HepG2 (cell line): ENCODE measurements around the gene JADE2. TPM values are rescaled to one million over a fixed set of nuclear protein-coding genes. Genes with fewer than 3 reads are reported as not detected.

ENCODE experiments used
- ADNP ChIP-seq: sonication (generic); formaldehyde crosslinking; IDR thresholded peaks from 2 replicates; pipeline ENCODE4 v1.4.0; 2020; ENCODE audit warnings: missing genetic modification reagents
- BRD4 ChIP-seq: sonication (generic); formaldehyde crosslinking; IDR thresholded peaks from 2 replicates; pipeline ENCODE4 v1.4.0; 2020; ENCODE audit warnings: missing genetic modification reagents
- CAMTA2 ChIP-seq: sonication (generic); formaldehyde crosslinking; IDR thresholded peaks from 2 replicates; pipeline ENCODE4 v1.4.0; 2020; ENCODE audit warnings: mild to moderate bottlenecking, missing genetic modification reagents, borderline replicate concordance
- CCAR2 ChIP-seq: fragments of 200-400 bp; formaldehyde crosslinking; optimal IDR thresholded peaks from 2 replicates; pipeline ENCODE3; 2018; ENCODE audit warnings: low read depth, mild to moderate bottlenecking, low read length, moderate library complexity
- KDM3A ChIP-seq: IDR thresholded peaks from 2 replicates; pipeline ENCODE4 v1.6.1; 2018; ENCODE audit warnings: low read depth, missing compliant biosample characterization
- ZNF224 ChIP-seq: sonication (generic); formaldehyde crosslinking; IDR thresholded peaks from 2 replicates; pipeline ENCODE4 v1.5.0; 2020; ENCODE audit warnings: mild to moderate bottlenecking, missing genetic modification reagents
- ZNF225 ChIP-seq: sonication (generic); formaldehyde crosslinking; IDR thresholded peaks from 2 replicates; pipeline ENCODE4 v1.4.0; 2020; ENCODE audit warnings: mild to moderate bottlenecking, missing genetic modification reagents
- ZNF230 ChIP-seq: sonication (generic); formaldehyde crosslinking; IDR thresholded peaks from 2 replicates; pipeline ENCODE4 v1.4.0; 2020; ENCODE audit warnings: mild to moderate bottlenecking, missing genetic modification reagents
- ZNF234 ChIP-seq: sonication (generic); formaldehyde crosslinking; conservative IDR thresholded peaks from 2 replicates; pipeline ENCODE4 v1.5.1; 2020; ENCODE audit warnings: mild to moderate bottlenecking, missing genetic modification reagents
- ZNF296 ChIP-seq: sonication (generic); formaldehyde crosslinking; conservative IDR thresholded peaks from 2 replicates; pipeline ENCODE4 v1.5.0; 2020; ENCODE audit warnings: mild to moderate bottlenecking, missing genetic modification reagents
- ZNF547 ChIP-seq: sonication (generic); formaldehyde crosslinking; IDR thresholded peaks from 2 replicates; pipeline ENCODE4 v1.5.1; 2020; ENCODE audit warnings: mild to moderate bottlenecking, missing genetic modification reagents
- ZNF570 ChIP-seq: sonication (generic); formaldehyde crosslinking; IDR thresholded peaks from 2 replicates; pipeline ENCODE4 v1.4.0; 2020; ENCODE audit warnings: mild to moderate bottlenecking, missing genetic modification reagents, borderline replicate concordance
- ZNF615 ChIP-seq: sonication (generic); formaldehyde crosslinking; IDR thresholded peaks from 2 replicates; pipeline ENCODE4 v1.5.0; 2020; ENCODE audit warnings: mild to moderate bottlenecking, missing genetic modification reagents, borderline replicate concordance
- ZNF652 ChIP-seq: IDR thresholded peaks from 2 replicates; pipeline ENCODE4 v1.6.1; 2016; ENCODE audit warnings: low read depth, borderline replicate concordance
- ZNF670 ChIP-seq: sonication (generic); formaldehyde crosslinking; IDR thresholded peaks from 2 replicates; pipeline ENCODE4 v1.8.0; 2022; ENCODE audit warnings: mild to moderate bottlenecking, missing genetic modification reagents, borderline replicate concordance
- ZNF737 ChIP-seq: sonication (generic); formaldehyde crosslinking; IDR thresholded peaks from 2 replicates; pipeline ENCODE4 v1.5.0; 2020; ENCODE audit warnings: missing genetic modification reagents, mild to moderate bottlenecking, borderline replicate concordance
- polyA plus RNA-seq, 8 experiments: library from polyadenylated mRNA; depleted of rRNA in 3 of 8; stranded (reverse) in 7 of 8; unstranded in 1 of 8; fragments of >200 nt; fragmentation: Illumina TruSeq in 4 of 8; extraction: Trizol in 4 of 8; gene quantifications; 2 replicates each; pipeline versions ENCODE4 v1.2.1 to v1.2.3, GENCODE V29; 2011 to 2016; ENCODE audit warnings: low read depth in 4 of 8, missing spikeins in 1 of 8, mixed read lengths in 1 of 8; ENCODE audit not compliant: insufficient read depth in 1 of 8
- total RNA-seq, 5 experiments: library from RNA; depleted of rRNA; stranded (reverse); fragments of >200 nt; fragmentation: Illumina TruSeq; extraction: Trizol; gene quantifications; 2 replicates each; pipeline ENCODE4 v1.2.3, GENCODE V29; 2016; ENCODE audit warnings: low read depth in 1 of 5
- TF ChIP-seq, protein P1 (sequence below): sonication (generic); formaldehyde crosslinking; IDR thresholded peaks from 2 replicates; pipeline ENCODE4 v1.4.0; 2020; ENCODE audit warnings: mild to moderate bottlenecking, missing genetic modification reagents
- TF ChIP-seq, protein P2 (sequence below): sonication (generic); formaldehyde crosslinking; IDR thresholded peaks from 2 replicates; pipeline ENCODE4 v1.5.1; 2020; ENCODE audit warnings: missing genetic modification reagents, mild to moderate bottlenecking, borderline replicate concordance
- TF ChIP-seq, protein P3 (sequence below): sonication (generic); formaldehyde crosslinking; IDR thresholded peaks from one replicate; pipeline ENCODE4 v1.5.1; 2020; ENCODE audit warnings: mild to moderate bottlenecking, missing genetic modification reagents; ENCODE audit errors: not compliant biosample characterization

Gene JADE2
- total and polyA plus RNA-seq, 2 of the 13 experiments (the other 11 are each of a cell fraction or from before 2014, with no cell fraction given): 7.5 to 15.1 TPM

DNA sequence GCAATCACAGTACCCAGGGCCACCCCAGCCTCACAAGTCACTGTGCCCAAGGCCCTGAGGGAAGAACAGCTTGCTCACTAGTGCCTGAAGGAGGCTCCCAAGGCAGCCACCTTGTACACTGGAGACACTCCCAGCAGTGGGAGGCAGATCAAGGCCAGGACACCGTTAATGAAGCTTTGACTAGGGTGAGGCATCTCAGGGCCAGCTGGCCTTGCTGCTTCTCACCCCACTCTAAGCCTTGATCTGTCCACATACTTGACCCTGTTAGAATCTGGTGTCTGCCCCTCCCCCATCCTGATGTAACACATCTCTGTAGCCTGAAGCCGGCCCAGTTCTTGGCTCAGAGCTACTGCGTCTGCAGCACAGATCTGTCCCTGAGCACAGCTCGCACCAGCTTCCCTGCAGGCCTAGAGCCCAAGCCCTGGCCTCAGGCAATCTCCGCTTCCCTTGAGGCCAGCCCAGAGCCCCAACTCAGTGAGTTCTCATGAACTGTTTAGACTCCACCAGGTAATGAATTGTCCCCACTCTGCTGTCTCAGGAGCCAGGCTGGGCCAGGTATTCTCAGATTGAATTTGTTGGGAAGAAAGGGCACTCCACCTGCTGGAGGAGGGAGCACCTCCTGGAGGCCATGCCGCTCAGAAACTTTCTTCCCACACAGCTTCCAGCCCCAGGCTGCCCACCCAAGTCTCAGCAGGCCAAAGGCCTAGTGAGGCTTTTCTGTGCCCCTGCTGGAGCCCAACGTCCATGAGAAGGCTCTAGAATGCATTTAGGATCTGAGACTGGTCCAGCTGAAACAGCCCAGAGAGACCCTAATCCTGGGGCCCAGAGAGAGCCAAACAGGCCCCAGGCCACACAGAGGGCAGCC lies 13.4 kb upstream of the JADE2 start (continued):
- TF ChIP-seq ZNF225 (peak; percentile 63; the same call in 1 of the 2 replicates), ADNP (CRISPR knock-in tag) (no peak), ZNF234 (CRISPR knock-in tag) (no peak), ZNF570 (CRISPR knock-in tag) (no peak), ZNF652 (CRISPR knock-in tag) (0 out of 2 replicates have a peak, but pooled peaks have one; percentile 16), ZNF615 (CRISPR knock-in tag) (no peak), ZNF547 (CRISPR knock-in tag) (no peak), CAMTA2 (CRISPR knock-in tag) (no peak), ZNF224 (no peak; the same call in 1 of the 2 replicates), ZNF737 (CRISPR knock-in tag) (no peak), KDM3A (no peak), ZNF296 (no peak), CCAR2 (no peak), ZNF670 (no peak), ZNF230 (CRISPR knock-in tag) (no peak), BRD4 (CRISPR knock-in tag) (peak; percentile 44; the same call in 1 of the 2 replicates)
- TF ChIP-seq, protein P1, sequence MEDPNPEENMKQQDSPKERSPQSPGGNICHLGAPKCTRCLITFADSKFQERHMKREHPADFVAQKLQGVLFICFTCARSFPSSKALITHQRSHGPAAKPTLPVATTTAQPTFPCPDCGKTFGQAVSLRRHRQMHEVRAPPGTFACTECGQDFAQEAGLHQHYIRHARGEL (CRISPR knock-in tag): no peak
- TF ChIP-seq, protein P2, sequence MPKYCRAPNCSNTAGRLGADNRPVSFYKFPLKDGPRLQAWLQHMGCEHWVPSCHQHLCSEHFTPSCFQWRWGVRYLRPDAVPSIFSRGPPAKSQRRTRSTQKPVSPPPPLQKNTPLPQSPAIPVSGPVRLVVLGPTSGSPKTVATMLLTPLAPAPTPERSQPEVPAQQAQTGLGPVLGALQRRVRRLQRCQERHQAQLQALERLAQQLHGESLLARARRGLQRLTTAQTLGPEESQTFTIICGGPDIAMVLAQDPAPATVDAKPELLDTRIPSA (CRISPR knock-in tag): no peak
- TF ChIP-seq, protein P3, sequence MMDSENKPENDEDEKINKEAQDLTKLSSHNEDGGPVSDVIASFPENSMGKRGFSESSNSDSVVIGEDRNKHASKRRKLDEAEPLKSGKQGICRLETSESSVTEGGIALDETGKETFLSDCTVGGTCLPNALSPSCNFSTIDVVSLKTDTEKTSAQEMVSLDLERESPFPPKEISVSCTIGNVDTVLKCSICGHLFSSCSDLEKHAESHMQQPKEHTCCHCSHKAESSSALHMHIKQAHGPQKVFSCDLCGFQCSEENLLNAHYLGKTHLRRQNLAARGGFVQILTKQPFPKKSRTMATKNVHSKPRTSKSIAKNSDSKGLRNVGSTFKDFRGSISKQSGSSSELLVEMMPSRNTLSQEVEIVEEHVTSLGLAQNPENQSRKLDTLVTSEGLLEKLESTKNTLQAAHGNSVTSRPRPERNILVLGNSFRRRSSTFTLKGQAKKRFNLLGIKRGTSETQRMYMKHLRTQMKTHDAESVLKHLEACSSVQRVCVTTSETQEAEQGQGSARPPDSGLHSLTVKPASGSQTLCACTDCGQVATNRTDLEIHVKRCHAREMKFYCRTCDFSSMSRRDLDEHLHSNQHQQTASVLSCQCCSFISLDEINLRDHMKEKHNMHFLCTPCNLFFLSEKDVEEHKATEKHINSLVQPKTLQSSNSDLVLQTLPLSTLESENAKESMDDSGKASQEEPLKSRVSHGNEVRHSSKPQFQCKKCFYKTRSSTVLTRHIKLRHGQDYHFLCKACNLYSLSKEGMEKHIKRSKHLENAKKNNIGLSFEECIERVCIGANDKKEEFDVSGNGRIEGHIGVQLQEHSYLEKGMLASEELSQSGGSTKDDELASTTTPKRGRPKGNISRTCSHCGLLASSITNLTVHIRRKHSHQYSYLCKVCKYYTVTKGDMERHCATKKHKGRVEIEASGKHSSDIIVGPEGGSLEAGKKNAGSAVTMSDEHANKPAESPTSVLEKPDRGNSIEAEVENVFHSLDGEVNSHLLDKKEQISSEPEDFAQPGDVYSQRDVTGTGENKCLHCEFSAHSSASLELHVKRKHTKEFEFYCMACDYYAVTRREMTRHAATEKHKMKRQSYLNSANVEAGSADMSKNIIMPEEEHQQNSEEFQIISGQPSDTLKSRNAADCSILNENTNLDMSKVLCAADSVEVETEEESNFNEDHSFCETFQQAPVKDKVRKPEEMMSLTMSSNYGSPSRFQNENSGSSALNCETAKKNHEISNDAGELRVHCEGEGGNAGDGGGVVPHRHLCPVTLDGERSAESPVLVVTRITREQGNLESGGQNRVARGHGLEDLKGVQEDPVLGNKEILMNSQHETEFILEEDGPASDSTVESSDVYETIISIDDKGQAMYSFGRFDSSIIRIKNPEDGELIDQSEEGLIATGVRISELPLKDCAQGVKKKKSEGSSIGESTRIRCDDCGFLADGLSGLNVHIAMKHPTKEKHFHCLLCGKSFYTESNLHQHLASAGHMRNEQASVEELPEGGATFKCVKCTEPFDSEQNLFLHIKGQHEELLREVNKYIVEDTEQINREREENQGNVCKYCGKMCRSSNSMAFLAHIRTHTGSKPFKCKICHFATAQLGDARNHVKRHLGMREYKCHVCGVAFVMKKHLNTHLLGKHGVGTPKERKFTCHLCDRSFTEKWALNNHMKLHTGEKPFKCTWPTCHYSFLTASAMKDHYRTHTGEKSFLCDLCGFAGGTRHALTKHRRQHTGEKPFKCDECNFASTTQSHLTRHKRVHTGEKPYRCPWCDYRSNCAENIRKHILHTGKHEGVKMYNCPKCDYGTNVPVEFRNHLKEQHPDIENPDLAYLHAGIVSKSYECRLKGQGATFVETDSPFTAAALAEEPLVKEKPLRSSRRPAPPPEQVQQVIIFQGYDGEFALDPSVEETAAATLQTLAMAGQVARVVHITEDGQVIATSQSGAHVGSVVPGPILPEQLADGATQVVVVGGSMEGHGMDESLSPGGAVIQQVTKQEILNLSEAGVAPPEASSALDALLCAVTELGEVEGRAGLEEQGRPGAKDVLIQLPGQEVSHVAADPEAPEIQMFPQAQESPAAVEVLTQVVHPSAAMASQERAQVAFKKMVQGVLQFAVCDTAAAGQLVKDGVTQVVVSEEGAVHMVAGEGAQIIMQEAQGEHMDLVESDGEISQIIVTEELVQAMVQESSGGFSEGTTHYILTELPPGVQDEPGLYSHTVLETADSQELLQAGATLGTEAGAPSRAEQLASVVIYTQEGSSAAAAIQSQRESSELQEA: no peak
